H1 (cell line): ENCODE measurements around the gene SPOPL. TPM values are rescaled to one million over a fixed set of nuclear protein-coding genes. Genes with fewer than 3 reads are reported as not detected.

Source experiments
- CBX5 ChIP-seq: fragments of 300-800, 300-1000 bp; sonication (generic); IDR thresholded peaks from 2 replicates; pipeline ENCODE4 v1.7.1; 2016; ENCODE audit warnings: antibody characterized with exemption, low read length, low read depth
- POU5F1 ChIP-seq: IDR thresholded peaks from 2 replicates; pipeline ENCODE4 v1.6.1; 2011; ENCODE audit warnings: low read depth, mild to moderate bottlenecking, low read length, moderate library complexity
- polyA plus RNA-seq, 7 experiments: library from polyadenylated mRNA; depleted of rRNA in 3 of 7; stranded (reverse) in 5 of 7; unstranded in 2 of 7; fragments of >200 nt in 5 of 7; fragments of 200-250 nt in 2 of 7; gene quantifications; 1 replicate in 5 of 7; 2 replicates in 1 of 7; 4 replicates in 1 of 7; pipeline versions ENCODE4 v1.2.1 to v1.2.3, GENCODE V29; 2011 to 2013; ENCODE audit warnings: missing spikeins in 2 of 7, mixed read lengths in 2 of 7
- total RNA-seq: library from RNA; stranded (reverse); fragmentation: NEBNext Ultra II Directional; extraction: Animal tissue kit (Norgen Biotek cat#: 25700); gene quantifications from 2 replicates; pipeline ENCODE4 v1.2.1, GENCODE V29; 2021

SPOPL gene
- total and polyA plus RNA-seq, 2 of the 8 experiments (the other 6 are each of a cell fraction or from before 2014, with no cell fraction given) = 1.9 to 14.5 TPM

DNA sequence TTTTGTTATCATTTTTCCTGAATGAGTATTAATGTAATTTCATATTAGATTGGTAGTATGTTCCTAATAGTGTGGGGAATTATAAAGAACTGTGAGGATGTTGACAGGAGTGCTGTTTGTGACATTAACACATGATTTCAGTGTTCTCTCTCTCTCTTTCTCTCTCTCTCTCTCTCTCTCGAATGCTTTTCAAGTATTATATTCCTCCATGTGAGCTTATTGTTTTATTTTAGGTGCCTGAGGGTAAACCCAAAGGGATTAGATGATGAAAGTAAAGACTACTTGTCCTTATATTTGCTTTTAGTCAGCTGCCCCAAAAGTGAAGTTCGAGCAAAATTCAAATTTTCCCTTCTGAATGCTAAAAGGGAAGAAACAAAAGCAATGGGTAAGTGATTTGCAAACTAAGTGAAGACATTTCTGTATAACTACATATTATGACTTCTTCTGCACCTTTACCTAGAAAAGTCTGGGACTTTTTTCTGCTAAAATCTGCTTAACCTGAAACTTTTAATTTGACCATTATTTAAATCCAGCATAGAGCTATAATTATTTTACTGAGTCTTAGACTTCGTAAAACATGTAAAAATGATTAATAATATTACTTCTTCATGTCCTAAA, 49.2 kb downstream of the SPOPL start (continued):
- TF ChIP-seq POU5F1 = no peak
- TF ChIP-seq CBX5 = no peak
